T1000 (cell line): ENCODE measurements around the gene FAM50B.
"Not testable (repeated sequence)": the region's sequence is repeated elsewhere in the genome, so short reads cannot be mapped to it uniquely, and the experiment has no call there.

ENCODE experiments used
- DNase-seq: peaks from one replicate; lab custom pipeline; 2025; ENCODE audit warnings: mixed read lengths; lab: John Stamatoyannopoulos, UW

The FAM50B gene

DNA sequence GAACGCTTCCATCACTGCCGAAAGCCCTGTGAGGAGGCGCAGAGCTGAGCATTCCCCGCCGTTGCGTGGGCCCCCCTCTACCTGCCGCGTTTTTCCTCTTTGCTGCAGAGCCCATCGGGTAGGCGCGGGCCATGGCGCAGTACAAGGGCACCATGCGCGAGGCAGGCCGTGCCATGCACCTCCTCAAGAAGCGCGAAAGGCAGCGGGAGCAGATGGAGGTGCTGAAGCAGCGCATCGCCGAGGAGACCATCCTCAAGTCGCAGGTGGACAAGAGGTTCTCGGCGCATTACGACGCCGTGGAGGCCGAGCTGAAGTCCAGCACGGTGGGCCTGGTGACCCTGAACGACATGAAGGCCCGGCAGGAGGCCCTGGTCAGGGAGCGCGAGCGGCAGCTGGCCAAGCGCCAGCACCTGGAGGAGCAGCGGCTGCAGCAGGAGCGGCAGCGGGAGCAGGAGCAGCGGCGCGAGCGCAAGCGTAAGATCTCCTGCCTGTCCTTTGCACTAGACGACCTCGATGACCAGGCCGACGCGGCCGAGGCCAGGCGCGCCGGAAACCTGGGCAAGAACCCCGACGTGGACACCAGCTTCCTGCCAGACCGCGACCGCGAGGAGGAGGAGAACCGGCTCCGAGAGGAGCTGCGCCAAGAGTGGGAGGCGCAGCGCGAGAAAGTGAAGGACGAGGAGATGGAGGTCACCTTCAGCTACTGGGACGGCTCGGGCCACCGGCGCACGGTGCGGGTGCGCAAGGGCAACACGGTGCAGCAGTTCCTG lies 693 bp downstream of the FAM50B start:
- DNase-seq: no peak

DNA sequence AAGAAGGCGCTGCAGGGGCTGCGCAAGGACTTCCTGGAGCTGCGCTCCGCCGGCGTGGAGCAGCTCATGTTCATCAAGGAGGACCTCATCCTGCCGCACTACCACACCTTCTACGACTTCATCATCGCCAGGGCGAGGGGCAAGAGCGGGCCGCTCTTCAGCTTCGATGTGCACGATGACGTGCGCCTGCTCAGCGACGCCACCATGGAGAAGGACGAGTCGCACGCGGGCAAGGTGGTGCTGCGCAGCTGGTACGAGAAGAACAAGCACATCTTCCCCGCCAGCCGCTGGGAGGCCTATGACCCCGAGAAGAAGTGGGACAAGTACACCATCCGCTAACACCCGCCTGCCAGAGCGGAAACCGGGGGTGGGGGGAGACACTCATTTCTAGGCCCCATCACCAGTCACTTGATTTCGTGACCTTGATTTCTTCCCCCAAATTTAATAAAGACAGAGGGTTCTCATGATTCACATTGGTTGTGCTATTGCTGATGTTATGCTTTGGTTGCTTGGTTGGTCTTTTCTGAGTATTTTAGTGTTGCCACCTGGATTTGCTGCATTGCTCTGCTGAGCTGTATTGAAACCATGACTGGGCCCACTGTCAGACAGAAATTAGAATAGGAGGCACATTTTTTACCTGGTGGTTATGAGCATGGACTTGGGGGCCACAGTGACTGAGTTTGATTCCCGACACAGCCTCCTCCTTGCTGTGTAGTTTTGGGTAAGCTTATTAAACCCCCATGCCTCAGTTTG lies 1.5 kb downstream of the FAM50B start:
- no peak for DNase-seq

DNA sequence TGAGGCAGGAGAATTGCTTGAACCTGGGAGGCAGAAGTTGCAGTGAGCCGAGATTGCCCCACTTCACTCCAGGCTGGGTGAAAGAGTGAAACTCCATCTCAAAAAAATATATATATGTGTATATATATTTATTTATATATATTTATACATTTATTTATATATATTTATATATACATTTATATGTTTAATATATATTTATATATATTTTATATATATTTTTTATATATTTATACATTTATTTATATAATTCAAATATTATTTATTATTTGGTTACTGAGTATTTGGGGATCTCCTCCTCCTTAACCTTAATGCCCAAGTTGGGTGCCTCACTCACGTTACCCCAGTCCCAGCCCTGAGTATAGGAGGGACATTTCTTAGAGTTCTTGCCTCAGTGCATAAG lies 2.7 kb downstream of the FAM50B start:
- no peak for DNase-seq

DNA sequence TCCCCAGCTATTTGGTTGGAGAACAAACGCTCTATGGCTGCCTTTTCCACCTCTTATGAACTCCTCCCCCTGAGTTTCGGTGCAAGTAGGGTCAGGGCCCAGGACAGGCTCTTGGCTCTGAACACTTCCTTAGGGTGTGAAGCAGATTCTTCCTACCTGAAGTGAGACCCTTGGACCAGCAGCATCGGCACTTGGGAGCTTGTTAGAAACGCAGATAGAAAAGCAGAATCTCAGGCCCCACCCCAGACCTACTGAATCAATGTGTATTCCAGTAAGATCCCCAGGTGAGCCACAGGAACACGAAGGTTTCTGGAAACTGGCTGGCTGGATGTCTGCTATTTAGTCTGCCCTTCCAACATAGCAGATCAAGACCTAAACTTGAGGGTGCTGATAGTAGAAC lies 3.2 kb downstream of the FAM50B start:
- DNase-seq: no peak

DNA sequence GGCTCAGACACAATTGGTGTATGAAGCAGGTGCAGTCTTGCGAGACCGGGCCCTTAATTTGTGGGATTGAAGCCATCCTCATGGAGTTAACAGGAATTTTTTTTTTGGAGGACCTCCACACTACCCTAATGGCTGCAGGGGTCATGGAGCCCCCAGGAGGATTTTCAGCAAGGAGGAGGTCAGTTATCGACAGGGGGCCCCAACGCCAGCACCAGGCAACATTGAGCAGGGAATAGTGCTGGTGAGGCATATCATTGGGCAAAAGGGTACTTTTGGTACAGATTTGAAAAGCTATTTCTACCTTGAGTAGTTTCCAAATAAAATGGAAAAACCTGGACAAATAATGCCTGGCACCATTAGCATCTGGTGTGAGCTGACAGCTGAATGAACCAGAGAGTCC lies 6.7 kb downstream of the FAM50B start:
- no peak for DNase-seq

DNA sequence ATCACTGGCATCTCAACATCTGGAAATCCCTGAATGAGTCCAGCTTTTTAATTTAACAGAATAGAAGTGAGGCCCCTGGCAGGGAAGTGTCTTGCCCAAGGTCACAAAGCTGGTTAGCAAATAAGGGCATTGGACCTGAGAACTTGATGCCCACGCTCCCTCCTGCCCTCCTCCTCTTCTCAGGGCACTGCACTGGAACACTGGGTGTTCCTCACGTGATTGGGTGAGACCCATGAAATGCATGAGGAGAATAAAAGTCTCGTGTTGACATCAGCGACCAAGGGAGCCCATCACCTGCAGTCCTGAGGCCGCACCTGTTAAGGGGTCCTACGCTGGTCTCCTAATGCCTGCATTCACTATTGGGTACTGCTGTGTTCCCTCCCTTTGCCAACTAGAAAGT lies 7.4 kb downstream of the FAM50B start:
- DNase-seq: no peak

DNA sequence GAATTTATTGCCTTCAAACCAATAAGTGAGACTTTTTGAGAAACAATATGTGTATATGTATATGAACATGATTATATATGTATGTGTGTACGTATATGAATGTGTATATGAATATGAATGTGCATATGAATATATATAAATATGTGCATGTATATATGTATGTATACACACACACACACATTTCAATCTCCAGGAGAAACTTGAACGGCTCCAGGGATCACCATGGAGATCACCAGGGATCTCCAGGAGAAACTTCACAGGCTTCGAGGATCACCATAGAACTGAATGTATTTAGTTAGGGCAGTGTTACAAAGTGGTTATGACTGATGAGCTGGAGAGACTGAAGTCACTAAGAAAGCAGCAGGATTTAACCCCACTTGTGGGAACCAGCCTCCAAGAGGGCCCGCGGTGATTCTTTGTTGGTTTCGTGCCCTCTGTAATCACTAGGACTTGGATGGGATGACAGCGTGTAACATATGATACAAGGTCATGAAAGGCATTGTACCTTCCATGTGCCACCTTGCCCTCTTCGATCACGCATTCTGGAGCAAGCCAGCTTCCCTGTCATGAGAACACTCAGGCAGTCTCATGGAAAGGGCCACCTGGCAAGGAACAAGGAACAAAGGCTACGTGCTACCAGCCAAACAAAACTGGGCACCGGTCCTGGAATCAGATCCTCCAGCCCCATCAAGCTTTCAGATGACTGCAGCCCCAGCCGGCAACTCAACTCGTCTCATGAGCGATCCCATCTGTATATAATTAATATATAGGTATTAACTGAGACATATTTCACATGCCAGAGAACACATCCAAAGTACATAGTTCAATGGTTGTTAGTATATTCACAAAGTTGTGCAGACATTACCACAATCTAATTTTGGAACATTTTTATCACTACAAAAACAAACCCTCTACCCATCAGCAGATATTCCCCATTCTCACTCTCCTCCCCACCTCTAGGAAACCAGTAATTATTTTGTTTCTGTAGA lies 8.6 kb downstream of the FAM50B start:
- no peak for DNase-seq

DNA sequence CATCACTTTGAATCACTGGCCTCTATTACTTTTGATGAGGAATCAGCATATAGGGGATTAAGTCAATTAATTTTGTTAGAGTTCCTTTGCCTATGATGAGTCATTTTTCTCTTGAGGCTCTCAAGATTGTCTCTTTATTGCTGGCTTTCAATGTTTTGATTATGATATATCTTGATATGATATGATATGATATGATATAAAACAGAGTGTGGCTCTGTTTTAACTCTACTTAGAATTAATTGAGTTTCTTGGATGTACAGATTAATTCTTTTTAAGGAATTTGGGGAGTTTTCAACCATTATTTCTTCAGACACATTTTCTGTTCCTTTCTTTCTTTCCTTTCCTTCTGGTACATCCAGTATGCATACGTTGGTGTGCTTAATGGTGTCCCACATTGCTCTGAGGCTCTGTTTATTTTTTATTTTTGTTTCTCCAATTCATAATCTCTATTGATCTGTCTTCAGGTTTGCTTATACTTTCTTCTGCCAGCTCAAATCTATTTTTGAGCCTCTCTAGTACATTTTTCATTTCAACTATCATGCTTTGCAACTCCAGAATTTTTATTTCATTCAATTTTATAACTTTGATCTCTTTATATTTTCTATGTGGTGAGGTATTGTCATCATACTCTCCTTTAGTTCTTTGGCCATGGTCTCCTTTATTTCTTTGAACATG lies 10.8 kb downstream of the FAM50B start:
- no peak for DNase-seq

DNA sequence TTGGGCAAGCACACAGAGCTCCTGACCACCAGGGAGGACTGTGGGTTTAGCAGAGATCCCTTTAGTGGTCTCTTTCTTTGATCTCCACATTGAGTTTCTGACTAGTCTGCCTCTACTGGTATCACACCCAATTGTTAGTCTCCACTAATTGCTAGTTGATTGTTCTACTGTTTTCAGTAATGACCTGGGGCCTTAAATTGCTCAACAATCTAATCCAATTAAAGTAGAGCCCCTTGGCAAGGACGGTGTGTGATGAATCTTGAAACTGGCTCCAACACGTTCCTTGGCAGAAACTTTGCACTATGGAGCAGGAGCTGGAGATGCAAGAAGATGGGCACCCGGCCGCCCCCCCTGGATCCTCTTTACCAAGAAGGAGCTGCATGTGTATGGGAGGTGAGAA lies 12.3 kb downstream of the FAM50B start:
- DNase-seq: no peak

DNA sequence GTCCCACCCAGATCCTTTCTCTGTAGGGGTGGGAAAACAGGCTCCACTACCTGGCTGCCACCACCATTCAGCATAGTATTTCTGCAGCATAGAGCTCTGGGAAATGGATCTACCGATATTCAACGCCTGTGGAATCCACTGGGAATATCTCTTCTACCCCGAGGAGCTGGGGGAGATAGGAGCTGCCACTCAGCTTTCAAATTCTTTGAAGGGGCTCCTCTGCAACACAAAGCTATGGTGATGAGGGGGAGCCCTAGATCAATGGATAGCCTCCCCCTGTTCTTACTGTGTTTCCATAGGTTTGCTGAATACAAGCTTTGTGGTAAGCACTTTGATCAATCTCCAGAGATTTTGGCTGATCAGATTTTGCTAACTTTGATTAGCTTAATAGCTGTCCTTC lies 12.9 kb downstream of the FAM50B start:
- DNase-seq: no peak

DNA sequence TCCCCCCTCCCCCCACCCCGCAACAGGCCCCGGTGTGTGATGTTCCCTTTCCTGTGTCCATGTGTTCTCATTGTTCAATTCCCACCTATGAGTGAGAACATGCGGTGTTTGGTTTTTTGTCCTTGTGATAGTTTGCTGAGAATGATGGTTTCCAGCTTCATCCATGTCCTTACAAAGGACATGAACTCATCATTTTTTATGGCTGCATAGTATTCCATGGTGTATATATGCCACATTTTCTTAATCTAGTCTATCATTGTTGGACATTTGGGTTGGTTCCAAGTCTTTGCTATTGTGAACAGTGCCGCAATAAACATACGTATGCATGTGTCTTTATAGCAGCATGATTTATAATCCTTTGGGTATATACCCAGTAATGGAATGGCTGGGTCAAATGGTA lies 14.1 kb downstream of the FAM50B start:
- not testable (repeated sequence) for DNase-seq

DNA sequence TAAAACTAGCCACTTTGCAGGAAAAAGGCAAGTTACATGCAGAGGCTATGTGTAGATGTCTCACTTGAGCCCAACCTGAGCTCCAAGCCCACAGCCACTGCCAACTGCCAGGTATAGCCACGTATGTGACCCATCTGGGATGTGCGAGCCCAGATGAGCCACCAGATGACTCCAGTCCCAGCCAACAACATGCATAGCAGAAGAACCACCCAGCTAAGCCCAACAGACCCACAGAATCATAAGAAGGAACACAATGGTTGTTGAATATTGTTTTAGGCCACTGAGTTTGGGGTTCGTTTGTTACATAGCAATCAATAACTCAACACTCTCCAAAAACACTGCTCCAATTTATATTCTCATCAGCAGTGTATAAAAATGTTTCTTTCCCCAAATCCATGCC lies 16.3 kb downstream of the FAM50B start:
- DNase-seq: no peak

DNA sequence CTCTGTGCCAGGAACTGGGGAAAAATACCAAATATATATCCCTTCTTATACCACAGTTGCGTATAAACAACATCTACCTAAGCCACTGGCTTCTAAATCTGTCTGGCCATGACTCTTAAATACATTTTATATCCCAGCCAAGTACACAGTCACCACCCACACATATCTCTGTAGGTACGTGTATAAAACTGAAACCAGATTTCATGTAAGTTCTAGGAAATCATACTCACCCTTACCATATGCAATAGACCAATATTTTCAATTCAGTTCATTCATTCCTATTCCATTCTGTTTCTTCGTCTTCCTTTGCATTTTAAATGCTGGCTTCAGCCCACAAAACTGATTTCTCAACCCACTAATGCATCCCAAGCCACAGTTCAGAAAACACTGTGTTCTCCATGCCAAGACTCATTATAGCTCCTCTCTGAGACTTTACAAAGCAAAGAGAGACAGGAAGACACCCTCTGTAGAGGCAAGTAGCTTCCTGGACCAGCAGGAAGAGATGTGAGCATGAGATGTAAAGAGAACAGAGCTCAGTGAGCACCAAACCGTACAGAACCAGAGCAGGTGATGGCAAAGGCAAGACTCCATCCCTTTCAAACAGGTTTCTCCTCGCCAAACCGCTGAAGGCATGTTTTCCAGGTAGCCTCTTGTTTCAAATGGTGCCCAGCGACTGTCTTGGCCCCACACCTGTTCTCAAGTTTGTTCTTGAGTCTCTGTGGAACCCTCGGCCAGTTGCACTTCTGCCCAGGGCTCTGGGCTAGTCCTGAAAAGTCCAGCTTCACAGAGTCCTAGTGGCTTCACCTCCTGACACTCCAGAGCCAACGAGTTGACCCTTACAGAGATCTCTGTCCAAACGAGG lies 18.7 kb downstream of the FAM50B start:
- no peak for DNase-seq

DNA sequence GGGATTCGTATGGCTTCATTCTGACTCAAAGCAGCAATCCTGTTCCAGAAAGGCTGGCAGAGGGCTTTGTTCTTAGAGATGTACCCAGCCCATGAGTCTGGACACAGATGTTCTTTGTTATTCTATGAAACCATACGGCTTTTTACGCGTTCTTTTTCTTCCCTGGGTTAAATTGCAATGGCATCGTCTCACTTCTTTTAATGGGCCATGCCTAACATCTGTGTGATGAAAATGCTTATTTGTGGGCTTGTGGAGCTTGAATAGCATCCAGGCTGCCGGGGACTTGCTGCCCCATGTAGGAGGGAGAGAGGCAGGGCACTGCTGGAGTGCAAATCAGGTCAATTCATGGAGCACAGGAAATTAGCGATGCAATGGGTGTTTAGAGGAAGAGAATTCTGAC lies 19.4 kb downstream of the FAM50B start:
- no peak for DNase-seq

DNA sequence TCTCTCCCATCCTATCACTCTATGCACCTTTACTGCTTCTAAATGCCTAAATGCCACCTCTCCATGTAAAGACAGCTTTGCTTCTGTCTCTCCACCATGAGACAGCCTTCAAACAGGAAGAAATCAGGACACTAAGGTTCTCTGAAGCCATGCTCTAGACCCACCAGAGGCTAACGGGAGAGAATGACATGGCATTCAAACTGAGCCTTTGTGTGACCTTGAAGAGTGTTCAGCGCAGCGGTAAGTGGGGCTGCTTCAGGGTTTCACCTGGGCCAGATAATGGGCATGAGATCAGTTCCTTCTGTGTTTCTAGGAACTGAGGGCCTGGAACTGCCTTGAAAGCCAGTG lies 20.1 kb downstream of the FAM50B start:
- DNase-seq: no peak

DNA sequence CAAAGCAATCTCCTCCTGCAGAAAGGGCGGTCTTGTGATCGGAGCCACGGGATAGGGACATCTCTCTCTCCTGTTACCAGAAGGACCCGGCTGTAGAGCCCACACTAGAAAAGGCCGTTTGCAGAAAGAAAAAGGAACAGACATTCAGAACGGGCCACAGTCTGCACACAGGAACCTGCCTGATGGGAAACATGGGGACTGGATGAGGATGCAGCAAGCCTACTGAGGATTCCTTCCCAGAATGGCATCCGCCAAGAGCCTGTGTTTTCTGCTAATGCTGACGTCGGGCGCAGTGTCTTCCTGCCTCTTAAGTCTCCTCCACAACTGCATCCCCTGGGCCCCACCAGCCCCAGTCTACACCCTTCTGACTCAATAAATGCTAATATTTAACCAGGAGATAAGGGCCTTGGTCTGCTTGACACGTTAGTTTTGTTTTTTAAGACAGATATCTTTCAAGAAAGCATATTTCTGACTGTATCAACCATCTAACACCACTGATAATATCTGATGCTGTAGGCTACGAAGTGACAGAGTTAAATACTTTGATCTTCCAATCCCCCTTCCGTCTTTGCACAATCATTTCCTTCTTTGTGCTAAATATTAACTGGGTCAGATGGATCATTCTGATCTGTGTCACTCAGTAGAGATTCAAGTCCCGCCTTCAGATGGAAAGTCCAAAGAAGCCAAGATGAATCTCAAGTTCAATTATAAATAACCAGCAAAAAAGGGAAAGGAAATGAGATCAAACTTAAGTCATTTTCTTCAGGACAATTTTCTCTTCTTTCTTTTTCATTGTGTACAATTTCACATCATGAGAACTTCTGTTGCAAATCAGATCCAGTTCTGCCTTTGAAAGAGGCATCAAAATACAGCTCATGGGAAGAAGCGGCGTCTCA lies 20.7 kb downstream of the FAM50B start:
- DNase-seq: no peak

DNA sequence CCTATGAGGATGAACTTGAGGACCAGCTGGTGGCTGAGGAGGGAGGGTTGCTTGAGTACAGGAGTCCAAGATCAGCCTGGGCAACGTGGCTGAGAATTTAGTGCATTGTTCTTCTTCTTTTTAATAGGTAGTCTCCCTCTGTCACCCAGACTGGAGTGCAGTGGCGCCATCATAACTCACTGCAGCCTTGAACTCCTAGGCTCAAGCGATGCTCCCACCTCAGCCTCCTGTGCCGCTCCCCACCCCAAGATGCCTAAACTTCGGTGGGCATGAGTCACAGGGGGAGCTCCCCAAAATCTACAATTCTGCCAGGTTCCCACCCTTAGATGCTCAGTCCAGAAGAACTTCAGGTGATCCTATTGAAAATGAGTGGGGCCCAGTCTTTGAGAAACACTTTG lies 21.4 kb downstream of the FAM50B start:
- no peak for DNase-seq

DNA sequence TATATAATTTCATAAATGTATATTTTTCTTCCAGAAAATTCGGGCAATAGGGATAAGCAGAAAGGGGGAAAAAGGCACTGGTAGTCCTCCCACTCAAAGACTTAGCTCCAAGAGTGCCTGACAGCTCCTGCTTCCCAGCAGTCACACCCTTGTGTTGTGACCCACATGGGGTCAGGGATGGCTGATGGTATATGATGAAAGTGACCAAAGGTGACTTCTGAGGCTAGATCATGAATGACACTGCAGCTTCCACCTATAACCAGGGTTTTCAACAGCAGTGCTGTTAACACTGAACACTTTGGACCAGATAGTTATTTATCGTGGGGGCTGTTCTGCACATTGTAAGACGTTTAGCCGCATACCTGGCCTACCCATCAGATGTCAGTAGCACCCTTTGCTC lies 22.3 kb downstream of the FAM50B start:
- DNase-seq: no peak

DNA sequence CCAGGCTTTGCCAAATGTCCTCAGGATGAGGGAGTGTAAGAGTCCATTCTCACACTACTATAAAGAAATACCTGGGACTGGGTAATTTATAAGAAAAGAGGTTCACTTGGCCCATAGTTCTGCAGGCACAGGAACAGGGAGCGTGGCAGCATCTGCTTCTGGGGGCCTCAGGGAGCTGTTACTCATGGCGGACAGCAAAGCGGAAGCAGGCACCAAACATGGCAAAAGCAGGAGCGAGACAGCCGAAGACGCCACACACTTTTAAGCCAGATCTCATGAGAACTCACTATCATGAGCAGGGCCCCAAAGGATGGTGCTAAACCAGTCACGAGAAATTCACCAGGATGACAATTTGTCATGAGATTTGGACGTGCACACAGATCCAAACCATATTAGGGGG lies 22.8 kb downstream of the FAM50B start:
- no peak for DNase-seq

DNA sequence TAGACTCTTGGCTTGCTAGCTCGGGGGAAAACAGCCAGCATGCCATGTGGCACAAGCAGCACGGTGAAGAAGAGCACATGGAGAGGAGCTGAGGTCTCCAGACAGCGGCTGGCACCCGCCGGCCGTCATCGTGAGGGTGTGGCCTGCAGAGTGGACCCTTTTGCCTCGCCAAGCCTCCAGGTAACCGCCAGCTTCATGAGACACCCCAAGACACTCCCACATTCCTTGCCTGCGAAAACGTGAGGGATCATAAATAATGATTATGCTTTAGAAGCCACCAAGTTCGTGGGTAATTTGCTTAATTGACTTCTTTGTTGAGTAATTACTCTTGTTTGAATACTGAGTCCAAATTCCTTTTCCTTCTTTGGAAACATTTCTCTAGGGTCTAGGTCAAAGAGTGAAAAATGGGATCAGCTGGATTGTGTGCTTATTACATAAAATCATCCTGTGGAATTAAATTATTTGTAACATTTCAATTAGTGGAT lies 23.2 kb downstream of the FAM50B start:
- no peak for DNase-seq
